Astrocyte (in vitro differentiated cells and primary cell): ENCODE data around the gene ZDHHC20.

Experiments used
- CTCF ChIP-seq: IDR thresholded peaks from 2 replicates; pipeline ENCODE4 v1.5.1; 2011; ENCODE audit warnings: low read depth, mild to moderate bottlenecking, inconsistent platforms, low read length, moderate library complexity; ENCODE audit not compliant: insufficient read depth
- EZH2 ChIP-seq: IDR thresholded peaks from 2 replicates; pipeline ENCODE4 v1.6.1; 2012; ENCODE audit warnings: mild to moderate bottlenecking, low read length, inconsistent platforms; ENCODE audit not compliant: insufficient read depth

- TF ChIP-seq CTCF (no peak), EZH2 (no peak)
These were observed 98.0 kb downstream of the ZDHHC20 start for GRCh38 chr13:21361123-21361522.
